HCT116 (cell line): Measurements from ENCODE around the gene ASCC2. TPM values are rescaled to one million over a fixed set of nuclear protein-coding genes. Genes with fewer than 3 reads are reported as not detected.

Experiments used
- ATAC-seq: fragments of 200-7000 bp; cut with Tn5 transposase; 2 replicates; pipeline ENCODE4 v1.9.1; 2020; ENCODE audit warnings: mild to moderate bottlenecking, moderate library complexity
- BruUV-seq: library from RNA; stranded (reverse); fragments of 400-500 nt; replicated peaks from 2 replicates; lab custom pipeline; 2021; lab: Mats Ljungman, UMichigan
- CTCF ChIA-PET: fragments of 300-600 bp; sonication (Branson Sonifier 250); formaldehyde crosslinking; loops from one replicate; lab custom pipeline; 2021; ENCODE audit warnings: antibody characterized with exemption; lab: Charles Lee
- POLR2A ChIA-PET: fragments of 300-600, 350-600 bp; sonication (Branson Sonifier 250); formaldehyde crosslinking; loops from one replicate; lab custom pipeline; 2021; ENCODE audit warnings: antibody characterized with exemption; lab: Charles Lee
- RAD21 ChIA-PET, 2 experiments: fragments of 300-600 bp; sonication (Branson Sonifier 250); formaldehyde crosslinking; loops; one replicate each; lab custom pipeline; 2023; ENCODE audit warnings: low total read pairs in 2 of 2; ENCODE audit not compliant: uncharacterized antibody in 2 of 2, unreplicated experiment in 2 of 2, low non-redundant PET in 1 of 2; lab: Charles Lee
- DNase-seq: peaks from one replicate; pipeline ENCODE4 v3.0.0-alpha.2; 2010; ENCODE audit warnings: low read depth, low spot score
- H2AFZ ChIP-seq: fragments of 200-600 bp; shearing (Covaris generic), sonication (generic); 2 replicates; pipeline ENCODE4 v1.6.1; 2017; ENCODE audit warnings: low read depth, mixed run types, mixed read lengths, antibody characterized with exemption, low read length; ENCODE audit not compliant: poor library complexity, severe bottlenecking
- H3K27ac ChIP-seq: 2 replicates; pipeline ENCODE4 v1.5.1; 2012; ENCODE audit warnings: low read depth, low read length
- H3K27me3 ChIP-seq: fragments of 200-600 bp; sonication (generic); 2 replicates; pipeline ENCODE4 v1.6.1; 2016; ENCODE audit warnings: mixed run types, low read length, mixed read lengths; ENCODE audit not compliant: insufficient read depth
- H3K36me3 ChIP-seq, 2 experiments: fragments of 200-500 bp in 1 of 2; fragments of 200-600 bp in 1 of 2; sonication (Bioruptor generic) in 1 of 2; sonication (generic) in 1 of 2; 2 replicates each; pipeline versions ENCODE4 v1.5.1 to v1.6.1; 2014 to 2016; ENCODE audit warnings: low read length in 2 of 2, inconsistent platforms in 1 of 2, mixed read lengths in 1 of 2, mixed run types in 1 of 2; ENCODE audit not compliant: insufficient read depth in 2 of 2, control insufficient read depth in 1 of 2
- H3K4me1 ChIP-seq, 2 experiments: fragments of 200-600 bp in 1 of 2; sonication (generic) in 1 of 2; 2 replicates each; pipeline versions ENCODE4 v1.5.1 to v1.6.1; 2012 to 2017; ENCODE audit warnings: low read length in 2 of 2, inconsistent platforms in 1 of 2, mild to moderate bottlenecking in 1 of 2, mixed read lengths in 1 of 2, mixed run types in 1 of 2, moderate library complexity in 1 of 2; ENCODE audit not compliant: insufficient read depth in 2 of 2, control insufficient read depth in 1 of 2
- H3K4me2 ChIP-seq: fragments of 200-600 bp; sonication (generic); 2 replicates; pipeline ENCODE4 v1.6.1; 2017; ENCODE audit warnings: mixed run types, low read length, mixed read lengths
- H3K4me3 ChIP-seq, 2 experiments: fragments of 200-600 bp in 1 of 2; sonication (generic) in 1 of 2; replicated peaks in 1 of 2; 2 replicates each; pipeline ENCODE4 v1.5.1; 2011 to 2016; ENCODE audit warnings: low read length in 2 of 2, control low read depth in 1 of 2, low read depth in 1 of 2, mild to moderate bottlenecking in 1 of 2, mixed read lengths in 1 of 2, mixed run types in 1 of 2
- H3K79me2 ChIP-seq: fragments of 200-600 bp; sonication (generic); 2 replicates; pipeline ENCODE4 v1.6.1; 2017; ENCODE audit warnings: mild to moderate bottlenecking, mixed run types, low read length, moderate library complexity, mixed read lengths; ENCODE audit not compliant: insufficient read depth
- H3K9ac ChIP-seq: fragments of 200-600 bp; sonication (generic); 2 replicates; pipeline ENCODE4 v1.6.1; 2016; ENCODE audit warnings: low read length, mixed read lengths
- H3K9me2 ChIP-seq: fragments of 200-600 bp; sonication (generic), shearing (Covaris generic); 2 replicates; pipeline ENCODE4 v1.6.1; 2017; ENCODE audit warnings: mixed run types, mild to moderate bottlenecking, moderate library complexity; ENCODE audit not compliant: insufficient read depth
- H3K9me3 ChIP-seq, 2 experiments: fragments of 200-500 bp in 1 of 2; fragments of 200-600 bp in 1 of 2; sonication (Bioruptor generic) in 1 of 2; sonication (generic) in 1 of 2; 2 replicates each; pipeline ENCODE4 v1.6.1; 2014 to 2017; ENCODE audit warnings: low read length in 2 of 2, mixed read lengths in 2 of 2, inconsistent platforms in 1 of 2, low read depth in 1 of 2, mild to moderate bottlenecking in 1 of 2, mixed run types in 1 of 2, moderate library complexity in 1 of 2; ENCODE audit not compliant: control insufficient read depth in 1 of 2, insufficient read depth in 1 of 2
- H4K20me1 ChIP-seq: fragments of 200-600 bp; sonication (generic), shearing (Covaris generic); 2 replicates; pipeline ENCODE4 v1.6.1; 2017; ENCODE audit warnings: mixed run types, mild to moderate bottlenecking, moderate library complexity; ENCODE audit not compliant: insufficient read depth
- CBX3 ChIP-seq: IDR thresholded peaks from 2 replicates; pipeline ENCODE4 v1.6.1; 2012; ENCODE audit warnings: low read depth
- EGR1 ChIP-seq: IDR thresholded peaks from 2 replicates; pipeline ENCODE4 v1.6.1; 2012; ENCODE audit warnings: low read depth
- ELF1 ChIP-seq: IDR thresholded peaks from 2 replicates; pipeline ENCODE4 v1.6.1; 2012; ENCODE audit warnings: low read depth, borderline replicate concordance
- FOSL1 ChIP-seq: IDR thresholded peaks from 2 replicates; pipeline ENCODE4 v1.6.1; 2012; ENCODE audit warnings: low read depth
- POLR2A ChIP-seq: IDR thresholded peaks from 2 replicates; pipeline ENCODE4 v1.7.0; 2011; ENCODE audit warnings: borderline replicate concordance; ENCODE audit not compliant: insufficient read depth, insufficient read length; ENCODE audit errors: extremely low read depth
- POLR2AphosphoS5 ChIP-seq: IDR thresholded peaks from 2 replicates; pipeline ENCODE4 v1.6.1; 2011; ENCODE audit warnings: mild to moderate bottlenecking, low read depth, low read length, moderate library complexity
- RAD21 ChIP-seq: IDR thresholded peaks from 2 replicates; pipeline ENCODE4 v1.6.1; 2012; ENCODE audit warnings: low read depth, mild to moderate bottlenecking
- SP1 ChIP-seq: IDR thresholded peaks from 2 replicates; pipeline ENCODE4 v1.6.1; 2012; ENCODE audit warnings: low read depth
- SRF ChIP-seq: IDR thresholded peaks from 2 replicates; pipeline ENCODE4 v1.6.1; 2012; ENCODE audit warnings: low read depth
- ZFX ChIP-seq: fragments of 450-650 bp; IDR thresholded peaks from 2 replicates; pipeline ENCODE4 v1.6.1; 2017
- intact Hi-C: fragments of 100-400 bp; cut with micrococcal nuclease; formaldehyde crosslinking; loops from 2 replicates; pipeline ENCODE4 v1.10.0; 2022
- total RNA-seq: library from RNA; stranded (reverse); gene quantifications from one replicate; pipeline ENCODE4 v1.2.1, GENCODE V29; 2021; ENCODE audit not compliant: unreplicated experiment
- TF ChIP-seq, protein P1 (sequence below): IDR thresholded peaks from 2 replicates; pipeline ENCODE4 v1.6.1; 2012; ENCODE audit warnings: low read depth

The ASCC2 gene
- total RNA-seq, 1 experiment from 2014 or later = 68.6 TPM

- no peaks in the 10 kb centered on the region for H3K9me3 ChIP-seq
- peaks cover 67% of the 10 kb centered on the region for H3K79me2 ChIP-seq
- ATAC-seq = no peak
- H3K27ac ChIP-seq = no peak overlapping the region
- no peak for DNase-seq
- H3K4me2 ChIP-seq = no peak overlapping the region
- no peaks in the 10 kb centered on the region for H3K9me2 ChIP-seq
- no peaks in the 10 kb centered on the region for H4K20me1 ChIP-seq
- BruUV-seq = no TSS peak
- TF ChIP-seq FOSL1 (no peak), SRF (no peak), POLR2AphosphoS5 (no peak), SP1 (no peak), ZFX (no peak), POLR2A (no peak), CBX3 (no peak), EGR1 (no peak), ELF1 (no peak), RAD21 (no peak)
- TF ChIP-seq, protein P1, sequence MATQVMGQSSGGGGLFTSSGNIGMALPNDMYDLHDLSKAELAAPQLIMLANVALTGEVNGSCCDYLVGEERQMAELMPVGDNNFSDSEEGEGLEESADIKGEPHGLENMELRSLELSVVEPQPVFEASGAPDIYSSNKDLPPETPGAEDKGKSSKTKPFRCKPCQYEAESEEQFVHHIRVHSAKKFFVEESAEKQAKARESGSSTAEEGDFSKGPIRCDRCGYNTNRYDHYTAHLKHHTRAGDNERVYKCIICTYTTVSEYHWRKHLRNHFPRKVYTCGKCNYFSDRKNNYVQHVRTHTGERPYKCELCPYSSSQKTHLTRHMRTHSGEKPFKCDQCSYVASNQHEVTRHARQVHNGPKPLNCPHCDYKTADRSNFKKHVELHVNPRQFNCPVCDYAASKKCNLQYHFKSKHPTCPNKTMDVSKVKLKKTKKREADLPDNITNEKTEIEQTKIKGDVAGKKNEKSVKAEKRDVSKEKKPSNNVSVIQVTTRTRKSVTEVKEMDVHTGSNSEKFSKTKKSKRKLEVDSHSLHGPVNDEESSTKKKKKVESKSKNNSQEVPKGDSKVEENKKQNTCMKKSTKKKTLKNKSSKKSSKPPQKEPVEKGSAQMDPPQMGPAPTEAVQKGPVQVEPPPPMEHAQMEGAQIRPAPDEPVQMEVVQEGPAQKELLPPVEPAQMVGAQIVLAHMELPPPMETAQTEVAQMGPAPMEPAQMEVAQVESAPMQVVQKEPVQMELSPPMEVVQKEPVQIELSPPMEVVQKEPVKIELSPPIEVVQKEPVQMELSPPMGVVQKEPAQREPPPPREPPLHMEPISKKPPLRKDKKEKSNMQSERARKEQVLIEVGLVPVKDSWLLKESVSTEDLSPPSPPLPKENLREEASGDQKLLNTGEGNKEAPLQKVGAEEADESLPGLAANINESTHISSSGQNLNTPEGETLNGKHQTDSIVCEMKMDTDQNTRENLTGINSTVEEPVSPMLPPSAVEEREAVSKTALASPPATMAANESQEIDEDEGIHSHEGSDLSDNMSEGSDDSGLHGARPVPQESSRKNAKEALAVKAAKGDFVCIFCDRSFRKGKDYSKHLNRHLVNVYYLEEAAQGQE = no peak
- peaks cover 4 to 12% of the 10 kb centered on the region in 2 experiments; a peak in 2 of 4 replicates for H3K4me1 ChIP-seq
- no peak overlapping the region for H3K4me3 ChIP-seq
- ChIA-PET POLR2A (no interaction called here), CTCF (no interaction called here), RAD21 (no interaction called here)
- H3K9ac ChIP-seq = no peak overlapping the region
- H2AFZ ChIP-seq = no peak overlapping the region
- H3K27me3 ChIP-seq = no peaks in the 10 kb centered on the region
- no peaks in the 10 kb centered on the region for H3K36me3 ChIP-seq
- intact Hi-C loops = no loop called here
Measured at GRCh38 chr22:29885610-29886009, 47.5 kb upstream of the ASCC2 start.
